Suprapubic skin (tissue), 4 donors: ENCODE data around the gene NFATC2. TPM values are rescaled to one million over a fixed set of nuclear protein-coding genes. Genes with fewer than 3 reads are reported as not detected.

Experiments used
- DNase-seq, 2 donors: peaks; one replicate each; pipeline ENCODE4 v3.0.0-alpha.2; 2019; ENCODE audit warnings: low spot score in 2 of 2
- H3K27ac ChIP-seq: fragments of 200-600 bp; sonication (generic); one replicate; pipeline ENCODE4 v1.5.1; 2019
- H3K27me3 ChIP-seq: fragments of 200-600 bp; sonication (generic); one replicate; pipeline ENCODE4 v1.5.1; 2019
- H3K36me3 ChIP-seq: fragments of 200-600 bp; sonication (generic); one replicate; pipeline ENCODE4 v1.5.1; 2019
- H3K4me1 ChIP-seq: fragments of 200-600 bp; sonication (generic); one replicate; pipeline ENCODE4 v1.5.1; 2019
- H3K4me3 ChIP-seq: fragments of 200-600 bp; sonication (generic); one replicate; pipeline ENCODE4 v1.5.1; 2019; ENCODE audit warnings: mild to moderate bottlenecking
- H3K9me3 ChIP-seq: fragments of 200-600 bp; sonication (generic); one replicate; pipeline ENCODE4 v1.5.1; 2019
- CTCF ChIP-seq, 2 donors: fragments of 200-600 bp in 1 of 2; fragments of 450-650 bp in 1 of 2; sonication (generic) in 1 of 2; IDR thresholded peaks; one replicate each; pipeline ENCODE4 v1.5.1; 2016 to 2019; ENCODE audit warnings: antibody characterized with exemption in 2 of 2, mild to moderate bottlenecking in 1 of 2, moderate library complexity in 1 of 2
- EP300 ChIP-seq: sonication (generic); formaldehyde crosslinking; IDR thresholded peaks from one replicate; pipeline ENCODE4 v1.6.1; 2017; ENCODE audit warnings: antibody characterized with exemption
- POLR2A ChIP-seq, 2 donors: fragments of 450-650 bp; IDR thresholded peaks; one replicate each; pipeline ENCODE4 v1.6.1; 2017; ENCODE audit warnings: antibody characterized with exemption in 2 of 2, mild to moderate bottlenecking in 2 of 2, moderate library complexity in 2 of 2
- POLR2AphosphoS5 ChIP-seq, 3 donors: sonication (generic); formaldehyde crosslinking; IDR thresholded peaks; one replicate each; pipeline ENCODE4 v1.6.1; 2017; ENCODE audit warnings: antibody characterized with exemption in 3 of 3
- WGBS: methylation state at CpG from one replicate; pipeline ENCODE4 v1.1.5; 2018; 5-methylcytosine and 5-hydroxymethylcytosine counted together
- total RNA-seq, 4 donors: library from RNA; depleted of rRNA; stranded (reverse); fragments of >200 nt; gene quantifications; one replicate each; pipeline ENCODE4 v1.1.0, GENCODE V29; 2016

The NFATC2 gene
- total RNA-seq, 4 donors from 2014 or later: 5.4 to 15.7 (median 8.4) TPM

- H3K9me3 ChIP-seq: no peaks in the 10 kb centered on the region
- H3K27me3 ChIP-seq: no peaks in the 10 kb centered on the region
- no peaks in the 10 kb centered on the region for H3K4me1 ChIP-seq
- H3K4me3 ChIP-seq: no peak overlapping the region
- no peak for DNase-seq
- TF ChIP-seq CTCF (IDR thresholded peaks at IDR 0.05) (no peak), POLR2A (IDR thresholded peaks at IDR 0.05) (no peak), EP300 (no peak), POLR2AphosphoS5 (IDR thresholded peaks at IDR 0.05) (no peak)
- H3K27ac ChIP-seq: no peak overlapping the region
- peaks cover 20% of the 10 kb centered on the region for H3K36me3 ChIP-seq
- WGBS: 99% methylated on average over 7 of the region's 7 CpGs
Measured at GRCh38 chr20:51516855-51517254, 25.7 kb downstream of the NFATC2 start.

- Histone ChIP-seq H3K27ac (no peak overlapping the region), H3K36me3 (peaks cover 20% of the 10 kb centered on the region), H3K27me3 (no peaks in the 10 kb centered on the region), H3K4me3 (no peak overlapping the region), H3K4me1 (no peaks in the 10 kb centered on the region), H3K9me3 (no peaks in the 10 kb centered on the region)
- TF ChIP-seq CTCF (IDR thresholded peaks at IDR 0.05): no peak
- TF ChIP-seq POLR2AphosphoS5 (IDR thresholded peaks at IDR 0.05): no peak
- no peak for TF ChIP-seq EP300
- no peak for TF ChIP-seq POLR2A (IDR thresholded peaks at IDR 0.05)
- no peak for DNase-seq
- 91% methylated on average over 7 of the region's 7 CpGs for WGBS
Measured at GRCh38 chr20:51514836-51515235, 27.7 kb downstream of the NFATC2 start.

GRCh38 chr20:51514249-51514648 is 28.3 kb downstream of the NFATC2 start:
- 84% methylated on average over 3 of the region's 3 CpGs for WGBS
- Histone ChIP-seq H3K9me3 (no peaks in the 10 kb centered on the region), H3K4me3 (no peak overlapping the region), H3K4me1 (no peaks in the 10 kb centered on the region), H3K36me3 (peaks cover 20% of the 10 kb centered on the region), H3K27ac (no peak overlapping the region), H3K27me3 (no peaks in the 10 kb centered on the region)
- no peak for DNase-seq
- TF ChIP-seq EP300 (no peak), POLR2A (IDR thresholded peaks at IDR 0.05) (no peak), POLR2AphosphoS5 (IDR thresholded peaks at IDR 0.05) (no peak), CTCF (IDR thresholded peaks at IDR 0.05) (no peak)

GRCh38 chr20:51513545-51513944 is 29.0 kb downstream of the NFATC2 start:
- peaks cover 20% of the 10 kb centered on the region for H3K36me3 ChIP-seq
- DNase-seq: no peak

DNA sequence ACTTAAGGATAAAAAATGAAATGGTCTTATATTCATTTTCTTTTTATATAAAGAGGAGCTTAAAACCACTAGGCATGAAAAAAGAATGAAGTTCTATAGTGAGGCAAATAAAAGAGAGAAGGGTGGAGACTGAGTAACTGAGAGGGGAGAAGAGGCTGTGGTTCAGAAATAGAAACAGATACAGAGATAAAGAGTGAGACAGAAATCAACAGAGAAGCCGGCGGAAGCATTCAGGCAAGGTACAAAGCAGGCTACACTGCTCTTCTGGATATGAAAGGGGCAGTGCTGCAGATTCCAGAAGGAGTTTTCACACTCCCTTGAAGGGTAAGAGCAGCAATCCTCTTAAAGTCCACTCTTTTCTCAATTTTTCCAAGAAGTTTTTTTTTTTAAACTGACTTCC is 29.9 kb downstream of the NFATC2 start:
- H3K27me3 ChIP-seq: no peaks in the 10 kb centered on the region
- no peak overlapping the region for H3K27ac ChIP-seq
- H3K9me3 ChIP-seq: no peaks in the 10 kb centered on the region
- no peak for TF ChIP-seq POLR2AphosphoS5 (IDR thresholded peaks at IDR 0.05)
- TF ChIP-seq POLR2A (IDR thresholded peaks at IDR 0.05): no peak
- TF ChIP-seq EP300: no peak
- TF ChIP-seq CTCF (IDR thresholded peaks at IDR 0.05): no peak
- DNase-seq: no peak
- H3K4me3 ChIP-seq: no peak overlapping the region
- 43% methylated on average over 2 of the region's 2 CpGs for WGBS
- no peaks in the 10 kb centered on the region for H3K4me1 ChIP-seq
- H3K36me3 ChIP-seq: peaks cover 20% of the 10 kb centered on the region

More at GRCh38 chr20:51513545-51513944, 29.0 kb downstream of the NFATC2 start:
- WGBS: 98% methylated on average over 4 of the region's 4 CpGs
- H3K4me1 ChIP-seq: no peaks in the 10 kb centered on the region
- TF ChIP-seq CTCF (IDR thresholded peaks at IDR 0.05) (no peak), EP300 (no peak), POLR2AphosphoS5 (IDR thresholded peaks at IDR 0.05) (no peak), POLR2A (IDR thresholded peaks at IDR 0.05) (no peak)
- H3K27ac ChIP-seq: no peak overlapping the region
- H3K4me3 ChIP-seq: no peak overlapping the region
- no peaks in the 10 kb centered on the region for H3K27me3 ChIP-seq
- no peaks in the 10 kb centered on the region for H3K9me3 ChIP-seq
